Measurements from ENCODE around the gene CDC37L1.
"Not testable (repeated sequence)": the region's sequence is repeated elsewhere in the genome, so short reads cannot be mapped to it uniquely, and the experiment has no call there.

DNA sequence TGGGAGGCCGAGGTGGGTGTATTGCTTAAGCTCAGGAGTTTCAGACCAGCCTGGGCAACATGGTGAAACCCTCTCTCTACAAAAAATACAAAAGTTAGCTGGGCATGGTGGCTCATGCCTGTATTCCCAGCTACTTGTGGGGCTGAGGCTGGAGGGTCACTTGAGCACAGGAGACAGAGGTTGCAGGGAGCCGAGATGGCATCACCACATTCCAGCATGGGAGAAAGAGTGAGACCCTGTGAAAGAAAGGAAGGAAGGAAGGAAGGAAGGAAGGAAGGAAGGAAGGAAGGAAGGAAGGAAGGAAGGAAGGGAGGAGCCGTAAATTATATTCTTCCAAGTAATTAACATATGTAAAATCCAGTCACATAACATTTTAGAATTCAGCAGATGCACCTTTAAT is 23.2 kb upstream of the CDC37L1 start:
- not testable (repeated sequence) for TF ChIP-seq CTCF, POLR2A, EP300, POLR2AphosphoS5 (IDR thresholded peaks at IDR 0.05)

All from gastroesophageal sphincter (tissue), 3 donors.